GM21619 (cell line): Measurements from ENCODE around the gene MCF2L2.
"Not testable (repeated sequence)": the region's sequence is repeated elsewhere in the genome, so short reads cannot be mapped to it uniquely, and the experiment has no call there.

Experiments
- ATAC-seq: cut with Tn5 transposase; IDR thresholded peaks from one replicate; pipeline ENCODE4 v1.9.1; 2021; ENCODE audit not compliant: unreplicated experiment

MCF2L2 gene

GRCh38 chr3:183396662-183397391, 31.6 kb downstream of the MCF2L2 start:
- no peak for ATAC-seq

- ATAC-seq = no peak
Observed at GRCh38 chr3:183394150-183394549, 34.3 kb downstream of the MCF2L2 start.

GRCh38 chr3:183393625-183394024, 34.8 kb downstream of the MCF2L2 start:
- ATAC-seq = no peak

GRCh38 chr3:183392186-183393034, 36.0 kb downstream of the MCF2L2 start:
- no peak for ATAC-seq

GRCh38 chr3:183391460-183391859, 37.0 kb downstream of the MCF2L2 start:
- ATAC-seq = no peak

- no peak for ATAC-seq
Observed at GRCh38 chr3:183390844-183391243, 37.6 kb downstream of the MCF2L2 start.

GRCh38 chr3:183388213-183388895, 40.1 kb downstream of the MCF2L2 start:
- no peak for ATAC-seq

GRCh38 chr3:183387797-183388196, 40.6 kb downstream of the MCF2L2 start:
- no peak for ATAC-seq

GRCh38 chr3:183386651-183387050, 41.8 kb downstream of the MCF2L2 start:
- ATAC-seq = no peak

- no peak for ATAC-seq
Observed at GRCh38 chr3:183385698-183386613, 42.5 kb downstream of the MCF2L2 start.

GRCh38 chr3:183381673-183382072, 46.7 kb downstream of the MCF2L2 start:
- ATAC-seq = no peak

GRCh38 chr3:183381179-183381578, 47.2 kb downstream of the MCF2L2 start:
- no peak for ATAC-seq

- ATAC-seq = no peak
Observed at GRCh38 chr3:183378951-183379350, 49.5 kb downstream of the MCF2L2 start.

- no peak for ATAC-seq
Observed at GRCh38 chr3:183378545-183378944, 49.9 kb downstream of the MCF2L2 start.

- no peak for ATAC-seq
Observed at GRCh38 chr3:183378008-183378407, 50.4 kb downstream of the MCF2L2 start.

- ATAC-seq = no peak
Observed at GRCh38 chr3:183377307-183377959, 51.0 kb downstream of the MCF2L2 start.

- ATAC-seq = no peak
Observed at GRCh38 chr3:183375787-183376186, 52.6 kb downstream of the MCF2L2 start.

GRCh38 chr3:183375337-183375736, 53.1 kb downstream of the MCF2L2 start:
- ATAC-seq = no peak

GRCh38 chr3:183372911-183373310, 55.5 kb downstream of the MCF2L2 start:
- no peak for ATAC-seq

GRCh38 chr3:183371600-183371968, 56.8 kb downstream of the MCF2L2 start:
- not testable (repeated sequence) for ATAC-seq
